ENCODE data around the gene CSNK2B.

The CSNK2B gene

GRCh38 chr6:31713465-31713864 lies 47.6 kb downstream of the CSNK2B start:
- Histone ChIP-seq H3K36me3 (ENCODE audit: control insufficient read depth in 1 of 2, insufficient read depth in 2 of 2, low read length in 2 of 2) (no peaks in the 10 kb centered on the region), H3K4me3 (ENCODE audit: low read depth in 1 of 2, low read length in 2 of 2) (no peak overlapping the region), H3K9me3 (ENCODE audit: control insufficient read depth in 1 of 2, low read length in 2 of 2) (no peaks in the 10 kb centered on the region), H3K27me3 (ENCODE audit: control insufficient read depth in 1 of 2, insufficient read depth in 2 of 2, low read length in 2 of 2) (no peaks in the 10 kb centered on the region), H3K9ac (ENCODE audit: low read depth in 1 of 2, low read length in 2 of 2) (no peak overlapping the region), H3K27ac (ENCODE audit: low read depth, low read length) (no peak overlapping the region), H3K4me1 (ENCODE audit: control insufficient read depth in 1 of 2, insufficient read depth in 2 of 2, low read length in 2 of 2) (peaks cover 21 to 39% of the 10 kb centered on the region in 2 donors)

DNA sequence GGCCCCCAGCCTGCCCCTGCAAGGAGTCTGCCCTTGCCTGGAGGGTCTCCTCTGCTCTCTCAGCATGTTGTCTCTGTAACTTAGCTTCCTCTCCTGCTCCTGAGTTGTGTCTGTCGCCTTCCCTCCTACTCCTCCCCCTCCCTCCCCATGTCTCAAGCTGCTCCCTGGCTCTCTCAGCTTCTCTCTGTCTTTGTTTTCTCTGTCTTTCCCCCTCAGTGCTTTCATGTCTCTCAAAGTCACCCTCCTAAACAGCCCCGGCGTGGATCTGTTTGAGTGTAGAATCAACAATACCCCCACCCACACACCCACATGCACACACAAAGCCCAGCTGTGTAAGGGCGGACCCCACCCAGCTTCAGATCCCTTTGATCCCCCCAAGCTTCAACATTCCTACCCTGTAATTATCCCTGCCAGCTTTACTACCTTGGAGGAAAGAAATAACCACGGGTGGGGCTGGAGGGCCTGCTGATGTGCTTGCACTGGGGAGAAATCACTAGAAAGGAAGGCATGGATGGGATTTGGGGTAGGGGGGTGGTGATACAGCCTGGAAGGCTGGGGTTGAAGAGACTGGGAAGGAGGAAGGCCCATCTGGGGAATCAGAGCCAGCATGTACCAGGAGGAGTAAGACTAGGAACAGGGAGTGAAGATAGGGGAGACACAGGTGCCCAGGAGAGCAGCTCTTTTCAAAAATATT lies 48.3 kb downstream of the CSNK2B start:
- Histone ChIP-seq H3K4me1 (ENCODE audit: control insufficient read depth in 1 of 2, insufficient read depth in 2 of 2, low read length in 2 of 2) (peaks cover 27 to 46% of the 10 kb centered on the region in 2 donors), H3K9ac (ENCODE audit: low read depth in 1 of 2, low read length in 2 of 2) (no peak overlapping the region), H3K9me3 (ENCODE audit: control insufficient read depth in 1 of 2, low read length in 2 of 2) (no peaks in the 10 kb centered on the region), H3K4me3 (ENCODE audit: low read depth in 1 of 2, low read length in 2 of 2) (no peak overlapping the region), H3K27me3 (ENCODE audit: control insufficient read depth in 1 of 2, insufficient read depth in 2 of 2, low read length in 2 of 2) (no peaks in the 10 kb centered on the region), H3K36me3 (ENCODE audit: control insufficient read depth in 1 of 2, insufficient read depth in 2 of 2, low read length in 2 of 2) (no peaks in the 10 kb centered on the region), H3K27ac (ENCODE audit: low read depth, low read length) (no peak overlapping the region)

DNA sequence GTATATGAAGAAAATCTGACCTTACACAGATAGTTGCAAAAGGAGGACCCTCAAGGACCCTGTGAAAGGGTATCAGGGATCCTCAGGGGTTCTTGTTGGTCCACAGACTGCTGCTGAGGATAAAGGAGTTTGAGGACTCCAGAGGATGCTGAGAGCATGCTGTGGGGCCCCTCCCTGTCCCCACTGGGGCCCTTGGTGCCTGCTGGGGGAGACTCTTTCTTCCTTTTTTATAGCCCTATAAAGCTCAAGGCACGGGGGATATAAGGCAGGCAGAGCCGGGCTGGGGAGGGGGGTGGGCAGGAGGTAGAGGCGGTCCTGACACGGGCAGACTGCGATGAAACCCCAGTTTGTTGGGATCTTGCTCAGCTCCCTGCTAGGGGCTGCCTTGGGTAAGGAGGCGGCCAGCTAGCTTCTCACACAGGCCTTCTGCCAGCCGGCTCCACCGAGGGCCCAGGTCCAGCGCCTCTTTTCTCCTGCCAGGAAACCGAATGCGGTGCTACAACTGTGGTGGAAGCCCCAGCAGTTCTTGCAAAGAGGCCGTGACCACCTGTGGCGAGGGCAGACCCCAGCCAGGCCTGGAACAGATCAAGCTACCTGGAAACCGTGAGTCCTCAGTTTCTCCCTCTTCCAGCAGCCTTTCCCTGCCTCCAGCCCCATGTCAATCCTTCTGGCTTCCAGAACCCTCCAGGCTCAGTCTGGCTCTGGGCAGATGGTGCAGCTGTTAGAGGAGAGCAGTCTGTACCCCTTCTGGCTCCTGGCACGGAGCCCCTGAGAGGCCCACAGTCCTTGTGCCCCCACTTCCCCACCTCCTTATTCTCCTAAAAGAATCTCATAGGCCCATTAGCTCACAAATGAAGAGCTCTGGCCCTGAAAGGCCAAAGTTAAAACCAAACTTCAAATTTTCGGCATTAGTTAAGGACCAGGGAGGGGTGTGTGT lies 49.4 kb downstream of the CSNK2B start, which contains the start of gene LY6G6D:
TSS of gene LY6G6D (plus strand) at position 327 of the 937 bp plus-strand sequence. CDS start at position 335, 8 bp downstream.
- H3K27me3 ChIP-seq (ENCODE audit: control insufficient read depth in 1 of 2, insufficient read depth in 2 of 2, low read length in 2 of 2) = no peaks in the 10 kb centered on the region
- no peaks in the 10 kb centered on the region for H3K9me3 ChIP-seq (ENCODE audit: control insufficient read depth in 1 of 2, low read length in 2 of 2)
- no peak within 1 kb of the TSS for H3K4me3 ChIP-seq (ENCODE audit: low read depth in 1 of 2, low read length in 2 of 2)
- peaks cover 27 to 51% of the 10 kb centered on the region in 2 donors for H3K4me1 ChIP-seq (ENCODE audit: control insufficient read depth in 1 of 2, insufficient read depth in 2 of 2, low read length in 2 of 2)
- H3K36me3 ChIP-seq (ENCODE audit: control insufficient read depth in 1 of 2, insufficient read depth in 2 of 2, low read length in 2 of 2) = no peaks in the 10 kb centered on the region
- H3K9ac ChIP-seq (ENCODE audit: low read depth in 1 of 2, low read length in 2 of 2) = no peak within 1 kb of the TSS
- H3K27ac ChIP-seq (ENCODE audit: low read depth, low read length) = no peak within 1 kb of the TSS

DNA sequence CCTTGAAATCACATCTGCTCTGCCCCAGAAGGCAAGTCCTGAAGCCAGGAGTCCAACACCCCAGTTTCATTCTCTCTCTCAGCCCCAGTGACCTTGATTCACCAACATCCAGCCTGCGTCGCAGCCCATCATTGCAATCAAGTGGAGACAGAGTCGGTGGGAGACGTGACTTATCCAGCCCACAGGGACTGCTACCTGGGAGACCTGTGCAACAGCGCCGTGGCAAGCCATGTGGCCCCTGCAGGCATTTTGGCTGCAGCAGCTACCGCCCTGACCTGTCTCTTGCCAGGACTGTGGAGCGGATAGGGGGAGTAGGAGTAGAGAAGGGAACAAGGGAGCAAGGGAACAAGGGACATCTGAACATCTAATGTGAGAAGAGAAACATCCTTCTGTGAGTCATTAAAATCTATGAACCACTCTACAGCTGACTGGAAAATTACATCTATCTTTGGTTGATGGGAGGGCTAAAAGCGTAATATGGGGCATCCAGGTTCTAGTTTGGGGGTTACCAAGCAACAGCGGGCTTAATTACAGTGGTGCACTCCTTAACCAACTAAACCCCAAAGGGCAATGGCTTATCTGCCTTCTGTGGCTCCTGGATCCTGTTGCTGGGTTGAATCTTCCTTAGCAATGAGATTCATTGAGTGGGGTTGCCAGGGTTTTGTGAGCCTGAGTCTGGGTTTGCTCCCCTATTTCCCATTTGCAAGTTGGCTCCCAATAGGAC lies 51.8 kb downstream of the CSNK2B start:
- no peaks in the 10 kb centered on the region for H3K9me3 ChIP-seq (ENCODE audit: control insufficient read depth in 1 of 2, low read length in 2 of 2)
- peaks cover 17 to 34% of the 10 kb centered on the region in 2 donors for H3K4me1 ChIP-seq (ENCODE audit: control insufficient read depth in 1 of 2, insufficient read depth in 2 of 2, low read length in 2 of 2)
- H3K36me3 ChIP-seq (ENCODE audit: control insufficient read depth in 1 of 2, insufficient read depth in 2 of 2, low read length in 2 of 2) = no peaks in the 10 kb centered on the region
- H3K27me3 ChIP-seq (ENCODE audit: control insufficient read depth in 1 of 2, insufficient read depth in 2 of 2, low read length in 2 of 2) = no peaks in the 10 kb centered on the region
- no peak overlapping the region for H3K9ac ChIP-seq (ENCODE audit: low read depth in 1 of 2, low read length in 2 of 2)
- no peak overlapping the region for H3K27ac ChIP-seq (ENCODE audit: low read depth, low read length)
- no peak overlapping the region for H3K4me3 ChIP-seq (ENCODE audit: low read depth in 1 of 2, low read length in 2 of 2)

GRCh38 chr6:31718265-31718664 lies 52.4 kb downstream of the CSNK2B start:
- Histone ChIP-seq H3K36me3 (ENCODE audit: control insufficient read depth in 1 of 2, insufficient read depth in 2 of 2, low read length in 2 of 2) (no peaks in the 10 kb centered on the region), H3K9ac (ENCODE audit: low read depth in 1 of 2, low read length in 2 of 2) (no peak overlapping the region), H3K9me3 (ENCODE audit: control insufficient read depth in 1 of 2, low read length in 2 of 2) (no peaks in the 10 kb centered on the region), H3K27ac (ENCODE audit: low read depth, low read length) (no peak overlapping the region), H3K27me3 (ENCODE audit: control insufficient read depth in 1 of 2, insufficient read depth in 2 of 2, low read length in 2 of 2) (no peaks in the 10 kb centered on the region), H3K4me3 (ENCODE audit: low read depth in 1 of 2, low read length in 2 of 2) (no peak overlapping the region), H3K4me1 (ENCODE audit: control insufficient read depth in 1 of 2, insufficient read depth in 2 of 2, low read length in 2 of 2) (peaks cover 17 to 34% of the 10 kb centered on the region in 2 donors)

GRCh38 chr6:31719001-31719400 lies 53.1 kb downstream of the CSNK2B start:
- Histone ChIP-seq H3K4me1 (ENCODE audit: control insufficient read depth in 1 of 2, insufficient read depth in 2 of 2, low read length in 2 of 2) (peaks cover 14 to 27% of the 10 kb centered on the region in 2 donors), H3K9ac (ENCODE audit: low read depth in 1 of 2, low read length in 2 of 2) (peak overlapping the region in 1 of 2 donors; percentile 38), H3K27me3 (ENCODE audit: control insufficient read depth in 1 of 2, insufficient read depth in 2 of 2, low read length in 2 of 2) (no peaks in the 10 kb centered on the region), H3K36me3 (ENCODE audit: control insufficient read depth in 1 of 2, insufficient read depth in 2 of 2, low read length in 2 of 2) (no peaks in the 10 kb centered on the region), H3K4me3 (ENCODE audit: low read depth in 1 of 2, low read length in 2 of 2) (no peak overlapping the region), H3K27ac (ENCODE audit: low read depth, low read length) (no peak overlapping the region), H3K9me3 (ENCODE audit: control insufficient read depth in 1 of 2, low read length in 2 of 2) (no peaks in the 10 kb centered on the region)

All from duodenal mucosa (tissue), 2 donors.